DOHH2 (cell line): ENCODE data around the gene EPHA2.

ENCODE experiments used
- H3F3A ChIP-seq: fragments of 200-600 bp; sonication (generic), shearing (Covaris generic); 2 replicates; pipeline ENCODE4 v1.6.0; 2016; ENCODE audit warnings: antibody characterized with exemption, mild to moderate bottlenecking; ENCODE audit not compliant: control insufficient read depth, insufficient read depth
- H3K27ac ChIP-seq: fragments of 200-600 bp; sonication (generic); 2 replicates; pipeline ENCODE4 v1.5.1; 2014; ENCODE audit warnings: low read depth, mild to moderate bottlenecking, low read length, moderate library complexity
- H3K27me3 ChIP-seq: fragments of 200-600 bp; sonication (generic); 2 replicates; pipeline ENCODE4 v1.6.1; 2014; ENCODE audit warnings: mild to moderate bottlenecking, low read length, mixed read lengths; ENCODE audit not compliant: control insufficient read depth
- H3K36me3 ChIP-seq: fragments of 200-600 bp; sonication (generic); 2 replicates; pipeline ENCODE4 v1.6.1; 2014; ENCODE audit warnings: mild to moderate bottlenecking, low read length, moderate library complexity, mixed read lengths; ENCODE audit not compliant: control insufficient read depth
- H3K4me1 ChIP-seq: fragments of 200-600 bp; sonication (generic); 2 replicates; pipeline ENCODE4 v1.6.1; 2014; ENCODE audit warnings: mild to moderate bottlenecking, low read length, mixed read lengths; ENCODE audit not compliant: control insufficient read depth
- H3K4me2 ChIP-seq: fragments of 200-600 bp; sonication (generic); 2 replicates; pipeline ENCODE4 v1.6.0; 2014; ENCODE audit warnings: mild to moderate bottlenecking, low read length, moderate library complexity
- H3K4me3 ChIP-seq: fragments of 200-600 bp; sonication (generic); 2 replicates; pipeline ENCODE4 v1.5.1; 2014; ENCODE audit warnings: mild to moderate bottlenecking, low read length, mixed read lengths
- H3K79me2 ChIP-seq: fragments of 200-600 bp; sonication (generic); 2 replicates; pipeline ENCODE4 v1.6.1; 2014; ENCODE audit warnings: mild to moderate bottlenecking, low read length, mixed read lengths; ENCODE audit not compliant: control insufficient read depth
- H3K9me2 ChIP-seq: fragments of 200-600 bp; sonication (generic); replicated peaks from 2 replicates; pipeline ENCODE4 v1.6.1; 2014; ENCODE audit warnings: mild to moderate bottlenecking, low read length, mixed read lengths; ENCODE audit not compliant: control insufficient read depth
- H3K9me3 ChIP-seq: fragments of 200-600 bp; sonication (generic); 2 replicates; pipeline ENCODE4 v1.6.1; 2014; ENCODE audit warnings: antibody characterized with exemption, low read length, mixed read lengths; ENCODE audit not compliant: control insufficient read depth, insufficient read depth
- H4K20me1 ChIP-seq: fragments of 200-600 bp; sonication (generic); 2 replicates; pipeline ENCODE4 v1.6.0; 2014; ENCODE audit warnings: low read depth, mild to moderate bottlenecking, antibody characterized with exemption, low read length, moderate library complexity; ENCODE audit not compliant: control insufficient read depth, insufficient read depth
- EZH2phosphoT487 ChIP-seq: fragments of 200-600 bp; sonication (generic); IDR thresholded peaks from 2 replicates; pipeline ENCODE4 v1.6.1; 2017; ENCODE audit warnings: borderline replicate concordance, mild to moderate bottlenecking, antibody characterized with exemption, low read length, moderate library complexity, mixed read lengths
- TF ChIP-seq, protein P1 (sequence below): fragments of 200-600 bp; sonication (generic); IDR thresholded peaks from one replicate; pipeline ENCODE4 v1.5.1; 2014; ENCODE audit warnings: antibody characterized with exemption, mild to moderate bottlenecking, low read depth, low read length; ENCODE audit not compliant: poor library complexity, severe bottlenecking

The EPHA2 gene

DNA sequence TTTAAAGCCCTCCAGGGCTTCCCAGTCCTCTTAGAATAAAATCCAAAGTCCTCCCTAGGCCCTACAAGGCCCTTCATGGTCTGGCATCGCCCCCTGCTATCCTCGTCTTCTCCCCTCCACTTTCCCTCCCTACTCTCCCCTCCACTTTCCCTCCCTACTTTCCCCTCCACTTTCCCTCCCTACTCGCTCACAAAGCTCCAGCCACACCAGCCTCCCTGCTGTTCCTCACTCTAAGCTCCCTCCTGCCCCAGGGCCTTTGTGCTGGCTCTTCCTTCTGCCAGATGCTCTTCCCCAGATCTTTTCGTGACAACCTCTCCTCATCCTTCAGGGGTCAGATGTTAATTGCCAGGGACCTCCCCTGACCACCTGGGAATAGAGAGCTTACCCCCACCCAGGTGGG, 43.8 kb upstream of the EPHA2 start:
- no peaks in the 10 kb centered on the region for H3K4me1 ChIP-seq
- H3K79me2 ChIP-seq: no peaks in the 10 kb centered on the region
- TF ChIP-seq, protein P1, sequence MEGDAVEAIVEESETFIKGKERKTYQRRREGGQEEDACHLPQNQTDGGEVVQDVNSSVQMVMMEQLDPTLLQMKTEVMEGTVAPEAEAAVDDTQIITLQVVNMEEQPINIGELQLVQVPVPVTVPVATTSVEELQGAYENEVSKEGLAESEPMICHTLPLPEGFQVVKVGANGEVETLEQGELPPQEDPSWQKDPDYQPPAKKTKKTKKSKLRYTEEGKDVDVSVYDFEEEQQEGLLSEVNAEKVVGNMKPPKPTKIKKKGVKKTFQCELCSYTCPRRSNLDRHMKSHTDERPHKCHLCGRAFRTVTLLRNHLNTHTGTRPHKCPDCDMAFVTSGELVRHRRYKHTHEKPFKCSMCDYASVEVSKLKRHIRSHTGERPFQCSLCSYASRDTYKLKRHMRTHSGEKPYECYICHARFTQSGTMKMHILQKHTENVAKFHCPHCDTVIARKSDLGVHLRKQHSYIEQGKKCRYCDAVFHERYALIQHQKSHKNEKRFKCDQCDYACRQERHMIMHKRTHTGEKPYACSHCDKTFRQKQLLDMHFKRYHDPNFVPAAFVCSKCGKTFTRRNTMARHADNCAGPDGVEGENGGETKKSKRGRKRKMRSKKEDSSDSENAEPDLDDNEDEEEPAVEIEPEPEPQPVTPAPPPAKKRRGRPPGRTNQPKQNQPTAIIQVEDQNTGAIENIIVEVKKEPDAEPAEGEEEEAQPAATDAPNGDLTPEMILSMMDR: no peak
- TF ChIP-seq EZH2phosphoT487: no peak
- H3K4me2 ChIP-seq: no peak overlapping the region
- H3F3A ChIP-seq: no peaks in the 10 kb centered on the region
- no peaks in the 10 kb centered on the region for H3K36me3 ChIP-seq
- no peak overlapping the region for H3K27ac ChIP-seq
- no peaks in the 10 kb centered on the region for H3K9me3 ChIP-seq
- no peak overlapping the region for H3K4me3 ChIP-seq
- no peaks in the 10 kb centered on the region for H4K20me1 ChIP-seq
- no peaks in the 10 kb centered on the region for H3K27me3 ChIP-seq
- no peaks in the 10 kb centered on the region for H3K9me2 ChIP-seq

- TF ChIP-seq EZH2phosphoT487: no peak
- TF ChIP-seq, protein P1: no peak
- no peaks in the 10 kb centered on the region for H3K27me3 ChIP-seq
- no peaks in the 10 kb centered on the region for H3K79me2 ChIP-seq
- H3K4me1 ChIP-seq: no peaks in the 10 kb centered on the region
- no peaks in the 10 kb centered on the region for H3K36me3 ChIP-seq
- H3K9me2 ChIP-seq: no peaks in the 10 kb centered on the region
- H3K4me3 ChIP-seq: no peak overlapping the region
- H3F3A ChIP-seq: no peaks in the 10 kb centered on the region
- no peak overlapping the region for H3K4me2 ChIP-seq
- H3K27ac ChIP-seq: no peak overlapping the region
- H4K20me1 ChIP-seq: no peaks in the 10 kb centered on the region
- no peaks in the 10 kb centered on the region for H3K9me3 ChIP-seq
Measured at GRCh38 chr1:16199157-16199501, 43.3 kb upstream of the EPHA2 start.

DNA sequence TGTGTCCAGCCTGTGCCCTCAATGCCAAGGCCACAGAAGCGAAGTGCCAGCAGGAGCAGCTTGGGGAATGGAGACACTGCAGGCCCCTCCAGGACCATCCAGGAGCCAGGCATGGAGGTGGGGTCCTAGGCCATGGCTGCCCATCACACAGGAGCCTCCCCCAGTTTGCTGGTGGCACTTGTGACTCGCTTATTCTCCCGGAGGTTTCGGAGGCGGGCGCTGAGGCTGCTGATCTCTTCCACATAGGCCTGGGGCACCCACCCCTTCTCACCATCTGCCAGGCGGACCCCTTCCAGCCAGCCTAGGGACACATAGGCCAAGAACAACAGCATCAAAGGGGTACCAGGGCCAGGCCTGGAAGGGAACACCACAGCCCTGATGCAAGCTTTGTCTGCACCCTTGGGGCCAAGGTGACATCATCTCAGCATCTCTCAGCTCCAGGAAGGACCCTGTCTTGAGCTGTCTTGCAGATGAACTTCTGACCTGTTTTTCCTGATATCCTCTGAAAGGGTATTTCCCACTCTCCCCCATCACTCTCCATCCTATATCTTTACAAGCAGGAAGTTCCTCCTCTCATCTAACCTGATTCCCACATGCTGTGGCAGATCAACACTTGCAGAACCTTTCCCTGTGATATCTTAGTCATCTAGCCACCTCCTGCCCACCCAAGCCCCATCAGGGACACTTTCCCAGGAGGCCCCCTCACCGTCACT, 42.7 kb upstream of the EPHA2 start:
- Histone ChIP-seq H3K9me2 (no peaks in the 10 kb centered on the region), H3K4me3 (no peak overlapping the region), H3K4me1 (no peaks in the 10 kb centered on the region), H4K20me1 (no peaks in the 10 kb centered on the region), H3K27ac (no peak overlapping the region), H3F3A (no peaks in the 10 kb centered on the region), H3K36me3 (no peaks in the 10 kb centered on the region), H3K9me3 (no peaks in the 10 kb centered on the region), H3K27me3 (no peaks in the 10 kb centered on the region), H3K79me2 (no peaks in the 10 kb centered on the region), H3K4me2 (no peak overlapping the region)
- no peak for TF ChIP-seq EZH2phosphoT487
- TF ChIP-seq, protein P1: no peak
